ENCODE measurements around the gene TYMS.

GRCh38 chr18:710418-711300, 53.2 kb downstream of the TYMS start:
- no peak for TF ChIP-seq ZBTB7A (IDR thresholded peaks at IDR 0.05; ENCODE audit: low read depth)
- no peak for TF ChIP-seq MAX (IDR thresholded peaks at IDR 0.05)
- no peak for TF ChIP-seq TAF1 (IDR thresholded peaks at IDR 0.05; ENCODE audit: low read depth)
- no peak for TF ChIP-seq TEAD4 (IDR thresholded peaks at IDR 0.05)
- no peak for TF ChIP-seq RAD21 (IDR thresholded peaks at IDR 0.05; ENCODE audit: low read depth)
- no peak for TF ChIP-seq REST (IDR thresholded peaks at IDR 0.05; ENCODE audit: low read depth)
- TF ChIP-seq EP300 (IDR thresholded peaks at IDR 0.05; ENCODE audit: borderline replicate concordance): no peak
- TF ChIP-seq CEBPB (IDR thresholded peaks at IDR 0.05): no peak
